Cardiac muscle cell (in vitro differentiated cells and primary cell): ENCODE data around the gene RASA3. TPM values are rescaled to one million over a fixed set of nuclear protein-coding genes. Genes with fewer than 3 reads are reported as not detected.

Experiments
- DNase-seq, 2 donors: peaks; one replicate each; pipeline versions ENCODE4 v3.0.0 to v3.0.0-alpha.2; 2010 to 2017; ENCODE audit warnings: low read depth in 1 of 2, low spot score in 1 of 2
- H3K27ac ChIP-seq: fragments of 200-600 bp; sonication (generic); 2 replicates; pipeline ENCODE4 v1.5.1; 2016
- H3K27me3 ChIP-seq: fragments of 200-600 bp; sonication (generic); 2 replicates; pipeline ENCODE4 v1.6.0; 2016; ENCODE audit warnings: control low read depth
- H3K36me3 ChIP-seq: fragments of 200-600 bp; sonication (generic); 2 replicates; pipeline ENCODE4 v1.5.1; 2016; ENCODE audit warnings: control low read depth
- H3K4me1 ChIP-seq: fragments of 200-600 bp; sonication (generic); 2 replicates; pipeline ENCODE4 v1.8.1; 2017; ENCODE audit warnings: low read depth, mild to moderate bottlenecking, mixed run types
- H3K4me3 ChIP-seq: fragments of 200-600 bp; sonication (generic); 2 replicates; pipeline ENCODE4 v1.5.1; 2016; ENCODE audit warnings: mild to moderate bottlenecking
- H3K9me3 ChIP-seq: fragments of 200-600 bp; sonication (generic); 2 replicates; pipeline ENCODE4 v1.5.1; 2017; ENCODE audit warnings: low read depth, mild to moderate bottlenecking, control low read depth
- CTCF ChIP-seq: IDR thresholded peaks from 2 replicates; pipeline ENCODE4 v1.5.1; 2012; ENCODE audit warnings: low read depth, mild to moderate bottlenecking, low read length
- polyA plus RNA-seq: library from polyadenylated mRNA; unstranded; fragments of >200 nt; fragmentation: Nextera tagmentation; extraction: Ambion mirVana; gene quantifications from 2 replicates; pipeline ENCODE4 v1.2.1, GENCODE V29; 2016
- total RNA-seq: library from RNA; depleted of rRNA; stranded (reverse); fragments of >200 nt; gene quantifications from 2 replicates; pipeline ENCODE4 v1.2.3, GENCODE V29; 2016

The RASA3 gene
- total and polyA plus RNA-seq, 2 experiments from 2014 or later, result 14.0 to 26.0 TPM

DNA sequence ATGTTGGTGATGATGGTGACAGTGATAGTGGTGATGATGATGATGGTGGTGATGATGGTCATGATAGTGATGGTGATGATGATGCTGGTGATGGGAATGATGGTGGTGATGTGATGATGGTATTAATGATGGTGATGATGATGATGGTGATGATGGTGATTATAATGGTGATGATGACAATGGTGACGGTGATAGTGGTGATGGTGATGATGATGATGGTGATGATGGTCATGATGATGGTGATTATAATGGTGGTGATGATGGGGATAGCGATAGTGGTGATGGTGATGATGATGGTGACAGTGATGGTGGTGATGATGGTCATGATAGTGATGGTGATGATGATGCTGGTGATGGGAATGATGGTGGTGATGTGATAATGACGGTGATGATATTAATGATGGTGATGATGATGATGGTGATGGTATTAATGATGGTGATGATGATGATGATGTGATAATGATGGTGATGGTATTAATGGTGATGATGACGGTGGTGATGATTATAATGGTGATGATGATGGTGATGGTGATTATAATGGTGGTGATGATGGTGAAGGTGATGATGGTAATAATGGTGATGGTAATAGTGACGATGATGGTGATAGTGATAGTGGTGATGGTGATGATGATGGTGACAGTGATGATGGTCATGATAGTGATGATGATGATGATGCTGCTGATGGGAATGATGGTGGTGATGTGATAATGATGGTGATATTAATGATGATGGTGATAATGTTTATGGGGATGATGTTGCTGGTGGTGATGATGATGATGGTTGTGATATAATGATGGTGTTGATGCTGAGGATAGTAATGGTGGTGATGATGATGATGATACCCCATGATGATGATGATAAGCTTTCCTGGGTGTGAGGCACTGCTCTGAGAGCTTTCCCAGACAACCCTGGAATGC lies 166.2 kb downstream of the RASA3 start:
- Histone ChIP-seq H3K9me3 (no peaks in the 10 kb centered on the region), H3K36me3 (no peaks in the 10 kb centered on the region), H3K27ac (no peak overlapping the region), H3K27me3 (no peaks in the 10 kb centered on the region), H3K4me1 (no peaks in the 10 kb centered on the region), H3K4me3 (no peak overlapping the region)
- no peak for TF ChIP-seq CTCF
- DNase-seq, result no peak

- no peaks in the 10 kb centered on the region for H3K36me3 ChIP-seq
- H3K9me3 ChIP-seq, result no peaks in the 10 kb centered on the region
- no peaks in the 10 kb centered on the region for H3K4me1 ChIP-seq
- no peak overlapping the region for H3K27ac ChIP-seq
- no peaks in the 10 kb centered on the region for H3K27me3 ChIP-seq
- TF ChIP-seq CTCF, result no peak
- no peak for DNase-seq
- H3K4me3 ChIP-seq, result no peak overlapping the region
Observed at GRCh38 chr13:113965383-113965874, 167.0 kb downstream of the RASA3 start.

DNA sequence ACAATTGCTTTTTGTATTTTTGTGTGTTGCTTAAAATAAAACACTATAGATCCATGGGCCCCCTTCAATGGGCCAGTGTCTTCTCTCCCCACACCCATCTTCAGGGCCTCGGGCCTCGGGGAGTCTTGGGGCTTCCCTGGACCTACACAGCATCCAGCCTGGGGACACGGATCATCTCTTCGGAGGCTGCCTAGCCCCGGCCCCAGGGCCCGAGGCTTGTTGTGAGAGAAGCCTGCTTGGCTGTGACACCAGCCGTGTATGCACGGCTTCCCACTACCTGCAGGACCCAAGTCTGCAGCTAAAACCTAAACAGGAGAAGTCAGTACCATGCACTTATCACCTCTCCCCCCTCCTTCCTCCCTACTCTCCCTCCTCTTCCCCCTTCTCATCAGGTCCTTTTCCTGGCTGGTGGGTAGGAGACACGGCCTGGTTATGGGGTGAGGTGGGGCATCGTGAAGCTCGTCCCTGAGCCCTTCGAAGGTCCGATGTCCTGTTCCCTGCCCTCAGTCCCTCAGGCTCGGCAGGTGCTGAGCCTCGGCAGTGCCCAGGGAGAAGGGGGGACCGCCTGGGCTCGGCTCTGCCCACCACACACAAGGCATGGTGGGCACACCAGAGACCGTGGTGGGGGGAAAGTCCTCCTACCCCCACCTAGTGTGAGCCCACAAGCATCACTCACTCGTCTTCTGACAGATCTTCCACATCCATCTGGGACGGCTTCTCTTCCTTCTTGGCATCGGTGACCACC lies 168.0 kb downstream of the RASA3 start:
- no peak overlapping the region for H3K27ac ChIP-seq
- DNase-seq, result no peak
- H3K27me3 ChIP-seq, result no peaks in the 10 kb centered on the region
- H3K4me3 ChIP-seq, result no peak overlapping the region
- no peaks in the 10 kb centered on the region for H3K4me1 ChIP-seq
- TF ChIP-seq CTCF, result no peak
- H3K36me3 ChIP-seq, result no peaks in the 10 kb centered on the region
- no peaks in the 10 kb centered on the region for H3K9me3 ChIP-seq

DNA sequence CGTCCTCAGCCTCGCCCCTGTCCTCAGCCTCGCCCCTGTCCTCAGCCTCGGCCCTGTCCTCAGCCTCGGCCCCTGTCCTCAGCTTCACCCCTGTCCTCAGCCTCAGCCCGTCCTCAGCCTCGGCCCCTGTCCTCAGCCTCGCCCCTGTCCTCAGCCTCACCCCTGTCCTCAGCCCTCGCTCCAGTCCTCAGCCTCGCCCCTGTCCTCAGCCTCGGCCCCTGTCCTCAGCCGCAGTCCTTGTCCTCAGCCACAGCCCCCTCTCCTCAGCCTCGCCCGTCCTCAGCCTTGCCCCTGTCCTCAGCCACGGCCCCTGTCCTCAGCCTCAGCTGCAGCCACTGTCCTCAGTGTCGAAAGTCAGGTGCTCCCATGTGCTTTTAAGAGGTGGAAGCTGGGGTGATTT lies 169.0 kb downstream of the RASA3 start:
- H3K9me3 ChIP-seq, result no peaks in the 10 kb centered on the region
- TF ChIP-seq CTCF, result no peak
- no peak overlapping the region for H3K4me3 ChIP-seq
- no peaks in the 10 kb centered on the region for H3K4me1 ChIP-seq
- no peak overlapping the region for H3K27ac ChIP-seq
- DNase-seq, result no peak
- H3K27me3 ChIP-seq, result no peaks in the 10 kb centered on the region
- H3K36me3 ChIP-seq, result no peaks in the 10 kb centered on the region

- Histone ChIP-seq H3K9me3 (no peaks in the 10 kb centered on the region), H3K4me1 (no peaks in the 10 kb centered on the region), H3K27me3 (no peaks in the 10 kb centered on the region), H3K4me3 (no peak overlapping the region), H3K36me3 (no peaks in the 10 kb centered on the region), H3K27ac (no peak overlapping the region)
- TF ChIP-seq CTCF, result no peak
- DNase-seq, result no peak
Observed at GRCh38 chr13:113962975-113963374, 169.4 kb downstream of the RASA3 start.
